PC-9 (cell line): Measurements from ENCODE around the gene POLD1. TPM values are rescaled to one million over a fixed set of nuclear protein-coding genes. Genes with fewer than 3 reads are reported as not detected.

ENCODE experiments used
- BruUV-seq: library from RNA; stranded (reverse); fragments of 400-500 nt; replicated peaks from 2 replicates; lab custom pipeline; 2021; lab: Mats Ljungman, UMichigan
- CTCF ChIA-PET: fragments of 300-600 bp; sonication (Branson Sonifier 250); formaldehyde crosslinking; loops from one replicate; lab custom pipeline; 2022; ENCODE audit warnings: antibody characterized with exemption; lab: Charles Lee
- POLR2A ChIA-PET: fragments of 300-600 bp; sonication (Branson Sonifier 250); formaldehyde crosslinking; loops from one replicate; lab custom pipeline; 2022; ENCODE audit warnings: antibody characterized with exemption; ENCODE audit not compliant: unreplicated experiment; lab: Charles Lee
- DNase-seq, 2 experiments: peaks; one replicate each; pipeline versions ENCODE4 v3.0.0 to v3.0.0-alpha.2; 2015 to 2022; ENCODE audit warnings: mixed read lengths in 1 of 2
- H2AFZ ChIP-seq: fragments of 200-600 bp; sonication (generic); 2 replicates; pipeline ENCODE4 v1.8.1; 2017; ENCODE audit warnings: antibody characterized with exemption
- H3F3A ChIP-seq: fragments of 200-600 bp; sonication (generic); 2 replicates; pipeline ENCODE4 v1.8.1; 2017; ENCODE audit warnings: antibody characterized with exemption, mild to moderate bottlenecking, low read depth; ENCODE audit not compliant: insufficient read depth
- H3K27ac ChIP-seq: fragments of 200-600 bp; sonication (generic); 2 replicates; pipeline ENCODE4 v1.6.1; 2016; ENCODE audit warnings: mixed run types
- H3K27me3 ChIP-seq: fragments of 200-600 bp; sonication (generic); 2 replicates; pipeline ENCODE4 v1.6.1; 2016; ENCODE audit warnings: low read depth, mixed run types; ENCODE audit not compliant: insufficient read depth
- H3K36me3 ChIP-seq: fragments of 200-600 bp; sonication (generic); 2 replicates; pipeline ENCODE4 v1.6.1; 2016; ENCODE audit warnings: low read depth, mixed run types
- H3K4me1 ChIP-seq: fragments of 200-600 bp; sonication (generic); replicated peaks from 2 replicates; pipeline ENCODE4 v1.6.1; 2016; ENCODE audit warnings: mixed run types; ENCODE audit not compliant: insufficient read depth
- H3K4me2 ChIP-seq: fragments of 200-600 bp; sonication (generic); 2 replicates; pipeline ENCODE4 v1.6.1; 2017; ENCODE audit warnings: mixed run types
- H3K4me3 ChIP-seq: fragments of 200-600 bp; sonication (generic); 2 replicates; pipeline ENCODE4 v1.6.1; 2016; ENCODE audit warnings: mixed run types
- H3K79me2 ChIP-seq: fragments of 200-600 bp; sonication (generic); 2 replicates; pipeline ENCODE4 v1.6.1; 2017; ENCODE audit warnings: low read depth, mixed run types
- H3K9me2 ChIP-seq: fragments of 200-600 bp; sonication (generic); 2 replicates; pipeline ENCODE4 v1.8.1; 2017; ENCODE audit warnings: mild to moderate bottlenecking; ENCODE audit not compliant: insufficient read depth
- H3K9me3 ChIP-seq: fragments of 200-600 bp; sonication (generic); 2 replicates; pipeline ENCODE4 v1.8.1; 2016; ENCODE audit warnings: low read depth; ENCODE audit not compliant: insufficient read depth
- H4K20me1 ChIP-seq: fragments of 200-600 bp; sonication (generic); 2 replicates; pipeline ENCODE4 v1.8.1; 2017; ENCODE audit not compliant: insufficient read depth
- CTCF ChIP-seq: fragments of 200-600 bp; sonication (generic); conservative IDR thresholded peaks from 2 replicates; pipeline ENCODE4 v1.6.1; 2017; ENCODE audit warnings: mixed run types, antibody characterized with exemption, mild to moderate bottlenecking, moderate library complexity
- EZH2 ChIP-seq: fragments of 200-600 bp; sonication (generic); IDR thresholded peaks from 2 replicates; pipeline ENCODE4 v1.8.0; 2017; ENCODE audit warnings: antibody characterized with exemption, low read depth
- intact Hi-C: fragments of 100-400 bp; cut with micrococcal nuclease; formaldehyde crosslinking; loops from one replicate; pipeline ENCODE4 v1.10.0; 2022; ENCODE audit not compliant: unreplicated experiment
- total RNA-seq: library from RNA; stranded (reverse); gene quantifications from 2 replicates; pipeline ENCODE4 v1.2.3, GENCODE V29; 2021

POLD1 gene
- total RNA-seq, 1 experiment from 2014 or later = 101 TPM

- peak; percentile 35 to 73 for DNase-seq
- ChIA-PET CTCF (interaction anchor here (0.6 to 1.2 kb wide), 6 partner anchors 12 to 345 kb away, joined by 3 to 9 read pairs (median 4); no protein-coding TSS in a partner anchor), POLR2A (no interaction called here)
- Histone ChIP-seq H4K20me1 (no peaks in the 10 kb centered on the region), H3K79me2 (no peaks in the 10 kb centered on the region), H3K4me3 (no peak overlapping the region), H3K4me2 (no peak overlapping the region), H3F3A (no peaks in the 10 kb centered on the region), H2AFZ (no peak overlapping the region), H3K36me3 (no peaks in the 10 kb centered on the region), H3K27ac (no peak overlapping the region), H3K27me3 (peaks cover 31% of the 10 kb centered on the region), H3K4me1 (peaks cover 8% of the 10 kb centered on the region), H3K9me2 (no peaks in the 10 kb centered on the region), H3K9me3 (no peaks in the 10 kb centered on the region)
- intact Hi-C loops = loop anchor here (2.0 kb wide), 1 partner anchor 201 kb away; no protein-coding TSS in a partner anchor
- BruUV-seq = no TSS peak
- TF ChIP-seq EZH2 (no peak), CTCF (no peak)
Observed at GRCh38 chr19:50460161-50460765, 76.1 kb downstream of the POLD1 start.

- ChIA-PET POLR2A (no interaction called here), CTCF (interaction anchor here (0.6 to 1.2 kb wide), 4 partner anchors 13 to 344 kb away, joined by 3 to 9 read pairs (median 4); no protein-coding TSS in a partner anchor)
- Histone ChIP-seq H4K20me1 (no peaks in the 10 kb centered on the region), H3K4me1 (peaks cover 8% of the 10 kb centered on the region), H3K27ac (no peak overlapping the region), H2AFZ (no peak overlapping the region), H3K4me2 (peak overlapping the region; percentile 16), H3F3A (no peaks in the 10 kb centered on the region), H3K4me3 (no peak overlapping the region), H3K9me3 (no peaks in the 10 kb centered on the region), H3K27me3 (peaks cover 23% of the 10 kb centered on the region), H3K79me2 (no peaks in the 10 kb centered on the region), H3K9me2 (no peaks in the 10 kb centered on the region), H3K36me3 (no peaks in the 10 kb centered on the region)
- peak; percentile 46 to 65 for DNase-seq
- TF ChIP-seq CTCF (peak; percentile 90), EZH2 (no peak)
- intact Hi-C loops = loop anchor here (1.0 to 2.0 kb wide), 2 partner anchors 93 to 202 kb away; no protein-coding TSS in a partner anchor
- BruUV-seq = no TSS peak
Observed at GRCh38 chr19:50461066-50461875, 77.1 kb downstream of the POLD1 start.

GRCh38 chr19:50462970-50463369, 78.8 kb downstream of the POLD1 start:
- H3K4me3 ChIP-seq = no peak overlapping the region
- ChIA-PET CTCF (no interaction called here), POLR2A (no interaction called here)
- no TSS peak for BruUV-seq
- H3K27ac ChIP-seq = no peak overlapping the region
- H2AFZ ChIP-seq = no peak overlapping the region
- H4K20me1 ChIP-seq = no peaks in the 10 kb centered on the region
- no peak for DNase-seq
- H3K4me2 ChIP-seq = no peak overlapping the region
- intact Hi-C loops = no loop called here
- no peak for TF ChIP-seq EZH2
- no peaks in the 10 kb centered on the region for H3K9me2 ChIP-seq
- no peaks in the 10 kb centered on the region for H3F3A ChIP-seq
- no peaks in the 10 kb centered on the region for H3K79me2 ChIP-seq
- H3K9me3 ChIP-seq = no peaks in the 10 kb centered on the region
- no peaks in the 10 kb centered on the region for H3K36me3 ChIP-seq
- peaks cover 7% of the 10 kb centered on the region; the same call in 1 of the 2 replicates for H3K27me3 ChIP-seq
- H3K4me1 ChIP-seq = peaks cover 8% of the 10 kb centered on the region
